Measurements from ENCODE around the gene ZDHHC11B. TPM values are rescaled to one million over a fixed set of nuclear protein-coding genes. Genes with fewer than 3 reads are reported as not detected.
"Not testable (repeated sequence)": the region's sequence is repeated elsewhere in the genome, so short reads cannot be mapped to it uniquely, and the experiment has no call there.

The ZDHHC11B gene
- total RNA-seq, 2 experiments from 2014 or later, result 14.8 to 15.1 TPM

GRCh38 chr5:801472-801871 is 16.9 kb upstream of the ZDHHC11B start:
- Mint-ChIP-seq H3K9me3 (peaks cover 5% of the 10 kb centered on the region), H3K36me3 (ENCODE audit: low read depth) (peaks cover 4% of the 10 kb centered on the region), H3K4me3 (no peak overlapping the region), H3K4me1 (ENCODE audit: low read depth) (no peaks in the 10 kb centered on the region), H3K27ac (no peak overlapping the region), H3K27me3 (peaks cover 14% of the 10 kb centered on the region)
- Histone ChIP-seq H3K27ac (ENCODE audit: low read depth in 1 of 2, low read length in 2 of 2) (no peak overlapping the region), H3K4me3 (ENCODE audit: low read length) (no peak overlapping the region), H3K4me1 (ENCODE audit: insufficient read depth, low read length) (no peaks in the 10 kb centered on the region), H3K27me3 (ENCODE audit: control insufficient read depth in 1 of 2, insufficient read depth in 2 of 2, low read length in 2 of 2) (no peaks in the 10 kb centered on the region), H3K9me3 (ENCODE audit: control insufficient read depth in 1 of 2, insufficient read depth in 1 of 2, low read length in 2 of 2) (peaks cover 0 to 9% of the 10 kb centered on the region in 2 experiments), H3K36me3 (ENCODE audit: insufficient read depth, low read length) (no peaks in the 10 kb centered on the region)
- no peak for TF ChIP-seq CTCF (IDR thresholded peaks at IDR 0.05)
- DNase-seq, result no peak
- intact Hi-C loops (cut with DNase I, micrococcal nuclease), result no loop called here
- CTCF ChIA-PET, result no interaction called here
- POLR2A ChIA-PET, result no interaction called here
- no peak for ATAC-seq (ENCODE audit: poor library complexity)

GRCh38 chr5:801055-801454 is 16.5 kb upstream of the ZDHHC11B start:
- H3K27me3 Mint-ChIP-seq, result peaks cover 13% of the 10 kb centered on the region
- H3K9me3 Mint-ChIP-seq; H3K4me1 Mint-ChIP-seq (ENCODE audit: low read depth); H3K36me3 ChIP-seq (ENCODE audit: insufficient read depth, low read length); intact Hi-C loops (cut with DNase I, micrococcal nuclease); H3K36me3 Mint-ChIP-seq (ENCODE audit: low read depth); POLR2A ChIA-PET; CTCF ChIA-PET; H3K27me3 ChIP-seq (ENCODE audit: control insufficient read depth in 1 of 2, insufficient read depth in 2 of 2, low read length in 2 of 2); H3K27ac ChIP-seq (ENCODE audit: low read depth in 1 of 2, low read length in 2 of 2); H3K4me1 ChIP-seq (ENCODE audit: insufficient read depth, low read length); ATAC-seq (ENCODE audit: poor library complexity); DNase-seq; H3K4me3 ChIP-seq (ENCODE audit: low read length); H3K27ac Mint-ChIP-seq; H3K4me3 Mint-ChIP-seq; H3K9me3 ChIP-seq (ENCODE audit: control insufficient read depth in 1 of 2, insufficient read depth in 1 of 2, low read length in 2 of 2): not testable (repeated sequence)

- H3K36me3 ChIP-seq (ENCODE audit: insufficient read depth, low read length); H3K4me1 Mint-ChIP-seq (ENCODE audit: low read depth); intact Hi-C loops (cut with DNase I, micrococcal nuclease); H3K4me3 Mint-ChIP-seq; H3K4me3 ChIP-seq (ENCODE audit: low read length); H3K27me3 Mint-ChIP-seq; H3K27ac Mint-ChIP-seq; CTCF ChIA-PET; H3K27me3 ChIP-seq (ENCODE audit: control insufficient read depth in 1 of 2, insufficient read depth in 2 of 2, low read length in 2 of 2); DNase-seq; H3K36me3 Mint-ChIP-seq (ENCODE audit: low read depth); H3K9me3 ChIP-seq (ENCODE audit: control insufficient read depth in 1 of 2, insufficient read depth in 1 of 2, low read length in 2 of 2); POLR2A ChIA-PET; ATAC-seq (ENCODE audit: poor library complexity); H3K4me1 ChIP-seq (ENCODE audit: insufficient read depth, low read length); H3K27ac ChIP-seq (ENCODE audit: low read depth in 1 of 2, low read length in 2 of 2): not testable (repeated sequence)
- H3K9me3 Mint-ChIP-seq, result peaks cover 10% of the 10 kb centered on the region
Observed at GRCh38 chr5:798505-799138, 14.1 kb upstream of the ZDHHC11B start.

GRCh38 chr5:797986-798385 is 13.5 kb upstream of the ZDHHC11B start:
- DNase-seq; H3K36me3 Mint-ChIP-seq (ENCODE audit: low read depth); H3K4me3 ChIP-seq (ENCODE audit: low read length); H3K4me1 Mint-ChIP-seq (ENCODE audit: low read depth); H3K27me3 Mint-ChIP-seq; intact Hi-C loops (cut with DNase I, micrococcal nuclease); H3K4me3 Mint-ChIP-seq; H3K9me3 ChIP-seq (ENCODE audit: control insufficient read depth in 1 of 2, insufficient read depth in 1 of 2, low read length in 2 of 2); H3K36me3 ChIP-seq (ENCODE audit: insufficient read depth, low read length); CTCF ChIA-PET; H3K27ac ChIP-seq (ENCODE audit: low read depth in 1 of 2, low read length in 2 of 2); ATAC-seq (ENCODE audit: poor library complexity); H3K27me3 ChIP-seq (ENCODE audit: control insufficient read depth in 1 of 2, insufficient read depth in 2 of 2, low read length in 2 of 2); POLR2A ChIA-PET; H3K4me1 ChIP-seq (ENCODE audit: insufficient read depth, low read length); H3K27ac Mint-ChIP-seq: not testable (repeated sequence)
- peaks cover 15% of the 10 kb centered on the region for H3K9me3 Mint-ChIP-seq

GRCh38 chr5:795873-796272 is 11.3 kb upstream of the ZDHHC11B start:
- H3K27ac ChIP-seq (ENCODE audit: low read depth in 1 of 2, low read length in 2 of 2); CTCF ChIA-PET; DNase-seq: not testable (repeated sequence)

GRCh38 chr5:794948-795347 is 10.4 kb upstream of the ZDHHC11B start:
- H3K36me3 Mint-ChIP-seq (ENCODE audit: low read depth); H3K27ac ChIP-seq (ENCODE audit: low read depth in 1 of 2, low read length in 2 of 2); H3K27me3 ChIP-seq (ENCODE audit: control insufficient read depth in 1 of 2, insufficient read depth in 2 of 2, low read length in 2 of 2); H3K27me3 Mint-ChIP-seq; POLR2A ChIA-PET; H3K27ac Mint-ChIP-seq; H3K36me3 ChIP-seq (ENCODE audit: insufficient read depth, low read length); DNase-seq; CTCF ChIA-PET; H3K4me3 Mint-ChIP-seq; H3K4me1 ChIP-seq (ENCODE audit: insufficient read depth, low read length); H3K9me3 ChIP-seq (ENCODE audit: control insufficient read depth in 1 of 2, insufficient read depth in 1 of 2, low read length in 2 of 2); ATAC-seq (ENCODE audit: poor library complexity); H3K4me3 ChIP-seq (ENCODE audit: low read length); H3K4me1 Mint-ChIP-seq (ENCODE audit: low read depth): not testable (repeated sequence)
- intact Hi-C loops (cut with DNase I, micrococcal nuclease), result loop anchor here in 1 of 2 experiments (1.0 kb wide), 1 partner anchor 84 kb away; no protein-coding TSS in a partner anchor
- peaks cover 18% of the 10 kb centered on the region for H3K9me3 Mint-ChIP-seq

More at GRCh38 chr5:795873-796272, 11.3 kb upstream of the ZDHHC11B start:
- peaks cover 18% of the 10 kb centered on the region for H3K9me3 Mint-ChIP-seq
- H3K4me3 ChIP-seq (ENCODE audit: low read length); H3K27me3 ChIP-seq (ENCODE audit: control insufficient read depth in 1 of 2, insufficient read depth in 2 of 2, low read length in 2 of 2); H3K27me3 Mint-ChIP-seq; H3K27ac Mint-ChIP-seq; H3K4me3 Mint-ChIP-seq; H3K36me3 ChIP-seq (ENCODE audit: insufficient read depth, low read length); H3K4me1 ChIP-seq (ENCODE audit: insufficient read depth, low read length); H3K9me3 ChIP-seq (ENCODE audit: control insufficient read depth in 1 of 2, insufficient read depth in 1 of 2, low read length in 2 of 2); ATAC-seq (ENCODE audit: poor library complexity); POLR2A ChIA-PET; H3K4me1 Mint-ChIP-seq (ENCODE audit: low read depth); H3K36me3 Mint-ChIP-seq (ENCODE audit: low read depth): not testable (repeated sequence)
- intact Hi-C loops (cut with DNase I, micrococcal nuclease), result loop anchor here in 1 of 2 experiments (1.0 kb wide), 1 partner anchor 85 kb away; no protein-coding TSS in a partner anchor
